OCI-M1 (cell line): ENCODE results near the gene ANKS4B.
"Not testable (repeated sequence)": the region's sequence is repeated elsewhere in the genome, so short reads cannot be mapped to it uniquely, and the experiment has no call there.

Source experiments
- DNase-seq: peaks from one replicate; lab custom pipeline; 2025; lab: John Stamatoyannopoulos, UW

The ANKS4B gene

GRCh38 chr16:21263640-21264570, 30.4 kb downstream of the ANKS4B start:
- peak; percentile 65 for DNase-seq

GRCh38 chr16:21264571-21265036, 31.1 kb downstream of the ANKS4B start:
- no peak for DNase-seq

- DNase-seq, result no peak
Observed at GRCh38 chr16:21265104-21265837, 31.8 kb downstream of the ANKS4B start.

- DNase-seq, result no peak
Observed at GRCh38 chr16:21267298-21267697, 33.8 kb downstream of the ANKS4B start.

- DNase-seq, result no peak
Observed at GRCh38 chr16:21268236-21268635, 34.7 kb downstream of the ANKS4B start.

- no peak for DNase-seq
Observed at GRCh38 chr16:21272253-21272652, 38.8 kb downstream of the ANKS4B start.

- DNase-seq, result not testable (repeated sequence)
Observed at GRCh38 chr16:21272763-21273162, 39.3 kb downstream of the ANKS4B start.

GRCh38 chr16:21274172-21274726, 40.8 kb downstream of the ANKS4B start:
- DNase-seq, result no peak

- no peak for DNase-seq
Observed at GRCh38 chr16:21275529-21275928, 42.0 kb downstream of the ANKS4B start.

GRCh38 chr16:21276090-21276489, 42.6 kb downstream of the ANKS4B start:
- no peak for DNase-seq

- DNase-seq, result no peak
Observed at GRCh38 chr16:21277045-21277926, 43.8 kb downstream of the ANKS4B start.

- DNase-seq, result peak; percentile 68
Observed at GRCh38 chr16:21277927-21278706, 44.6 kb downstream of the ANKS4B start, which contains the start of gene CRYM. CRYM (minus strand) TSS chr16:21278290; CDS start chr16:21278251, 39 bp downstream.

GRCh38 chr16:21279501-21279900, 46.0 kb downstream of the ANKS4B start:
- no peak for DNase-seq

- no peak for DNase-seq
Observed at GRCh38 chr16:21281698-21282389, 48.3 kb downstream of the ANKS4B start.

- no peak for DNase-seq
Observed at GRCh38 chr16:21283521-21284289, 50.2 kb downstream of the ANKS4B start.

- DNase-seq, result no peak
Observed at GRCh38 chr16:21284414-21284813, 50.9 kb downstream of the ANKS4B start.

- no peak for DNase-seq
Observed at GRCh38 chr16:21285314-21285713, 51.8 kb downstream of the ANKS4B start.

GRCh38 chr16:21289789-21290188, 56.3 kb downstream of the ANKS4B start:
- not testable (repeated sequence) for DNase-seq
